HepG2 (cell line): ENCODE results near the gene PAK1IP1. TPM values are rescaled to one million over a fixed set of nuclear protein-coding genes. Genes with fewer than 3 reads are reported as not detected.

Experiments used
- ATAC-seq: fragments of 200-7000 bp; cut with Tn5 transposase; 3 replicates; pipeline ENCODE4 v1.9.1; 2020; ENCODE audit warnings: mild to moderate bottlenecking, moderate library complexity
- BruUV-seq: library from RNA; stranded (reverse); fragments of 400-500 nt; replicated peaks from 2 replicates; lab custom pipeline; 2021; lab: Mats Ljungman, UMichigan
- CTCF ChIA-PET: fragments of 300-600 bp; formaldehyde crosslinking; extraction: SDS; loops from one replicate; lab custom pipeline; 2021; ENCODE audit warnings: low total read pairs, inconsistent platforms, low intra/inter-chr PET ratio; lab: Yijun Ruan, JAX
- POLR2A ChIA-PET: fragments of 350-600 bp; sonication (Branson Sonifier 250); formaldehyde crosslinking; loops from one replicate; lab custom pipeline; 2020; ENCODE audit warnings: antibody characterized with exemption, inconsistent platforms; lab: Yijun Ruan, JAX
- DNase-seq: peaks from one replicate; pipeline ENCODE4 v3.0.0-alpha.2; 2015; ENCODE audit warnings: low spot score
- FAIRE-seq: peaks from 3 replicates; lab custom pipeline; 2011; peaks lifted over from hg19 to GRCh38; lab: Jason Lieb, UNC
- H2AFZ ChIP-seq: one replicate; pipeline ENCODE4 v1.6.1; 2011; ENCODE audit warnings: low read length, inconsistent platforms
- H3K27ac ChIP-seq: fragments of 300-600 bp; 3 replicates; pipeline ENCODE4 v1.8.0; 2011; ENCODE audit warnings: mixed run types, mild to moderate bottlenecking, mixed read lengths, low read length, inconsistent platforms; ENCODE audit not compliant: insufficient read depth; ENCODE audit errors: extremely low read length
- H3K27me3 ChIP-seq, 2 experiments: fragments of 200-600 bp in 1 of 2; 2 replicates in 1 of 2; 3 replicates in 1 of 2; pipeline versions ENCODE4 v1.6.0 to v1.8.0; 2011; ENCODE audit warnings: low read length in 2 of 2, mild to moderate bottlenecking in 2 of 2, moderate library complexity in 2 of 2, inconsistent platforms in 1 of 2; ENCODE audit not compliant: insufficient read depth in 2 of 2, control insufficient read depth in 1 of 2
- H3K36me3 ChIP-seq, 2 experiments: fragments of 200-600 bp in 1 of 2; replicated peaks in 1 of 2; 2 replicates in 1 of 2; 3 replicates in 1 of 2; pipeline versions ENCODE4 v1.5.1 to v1.8.0; 2011; ENCODE audit warnings: low read length in 2 of 2, inconsistent platforms in 1 of 2; ENCODE audit not compliant: insufficient read depth in 2 of 2, control insufficient read depth in 1 of 2
- H3K4me1 ChIP-seq: 2 replicates; pipeline ENCODE4 v1.5.1; 2012; ENCODE audit warnings: low read length, inconsistent platforms; ENCODE audit not compliant: insufficient read depth
- H3K4me2 ChIP-seq: 2 replicates; pipeline ENCODE4 v1.6.0; 2011; ENCODE audit warnings: low read depth, low read length, inconsistent platforms
- H3K4me3 ChIP-seq, 3 experiments: fragments of 200-600 bp in 1 of 3; sonication (generic), shearing (Covaris generic) in 1 of 3; replicated peaks in 1 of 3; 2 replicates each; pipeline ENCODE4 v1.5.1; 2011 to 2016; ENCODE audit warnings: low read length in 3 of 3, inconsistent platforms in 2 of 3, low read depth in 2 of 3, mild to moderate bottlenecking in 2 of 3, control low read depth in 1 of 3, mixed read lengths in 1 of 3; ENCODE audit not compliant: insufficient read depth in 1 of 3
- H3K79me2 ChIP-seq: one replicate; pipeline ENCODE4 v1.6.1; 2011; ENCODE audit warnings: low read length, inconsistent platforms; ENCODE audit not compliant: insufficient read depth
- H3K9ac ChIP-seq: 2 replicates; pipeline ENCODE4 v1.6.0; 2011; ENCODE audit warnings: mild to moderate bottlenecking, low read depth, low read length, inconsistent platforms; ENCODE audit not compliant: insufficient read depth
- H3K9me3 ChIP-seq: 2 replicates; pipeline ENCODE4 v1.5.1; 2012; ENCODE audit warnings: mild to moderate bottlenecking, low read length
- H4K20me1 ChIP-seq: 2 replicates; pipeline ENCODE4 v1.6.0; 2011; ENCODE audit warnings: inconsistent platforms, mild to moderate bottlenecking, low read length, moderate library complexity; ENCODE audit not compliant: insufficient read depth
- CEBPZ ChIP-seq: IDR thresholded peaks from 2 replicates; pipeline ENCODE4 v1.6.1; 2012; ENCODE audit warnings: low read length, improper control_type of control experiment
- CENPX ChIP-seq: sonication (generic); formaldehyde crosslinking; IDR thresholded peaks from 2 replicates; pipeline ENCODE4 v1.9.0; 2021; ENCODE audit warnings: mild to moderate bottlenecking, missing genetic modification reagents, moderate library complexity
- EHMT2 ChIP-seq: fragments of 200-600 bp; sonication (generic); IDR thresholded peaks from 2 replicates; pipeline ENCODE4 v1.7.0; 2017; ENCODE audit warnings: antibody characterized with exemption, low read depth, low read length, borderline replicate concordance
- MEF2D ChIP-seq: sonication (generic); formaldehyde crosslinking; IDR thresholded peaks from 2 replicates; pipeline ENCODE4 v1.5.1; 2020; ENCODE audit warnings: mild to moderate bottlenecking, missing genetic modification reagents
- NFYC ChIP-seq: IDR thresholded peaks from 2 replicates; pipeline ENCODE4 v1.6.1; 2016; ENCODE audit warnings: missing genetic modification reagents, missing compliant biosample characterization
- RCOR2 ChIP-seq: IDR thresholded peaks from 2 replicates; pipeline ENCODE4 v1.6.1; 2016; ENCODE audit warnings: missing biosample characterization, missing genetic modification reagents
- RFXANK ChIP-seq: IDR thresholded peaks from 2 replicates; pipeline ENCODE4 v1.6.1; 2016
- SIX4 ChIP-seq: sonication (generic); formaldehyde crosslinking; IDR thresholded peaks from 2 replicates; pipeline ENCODE4 v1.4.0; 2020; ENCODE audit warnings: missing genetic modification reagents
- ZFY ChIP-seq: sonication (generic); formaldehyde crosslinking; IDR thresholded peaks from 2 replicates; pipeline ENCODE4 v1.4.0; 2020; ENCODE audit warnings: missing genetic modification reagents
- ZNF253 ChIP-seq: sonication (generic); formaldehyde crosslinking; IDR thresholded peaks from 2 replicates; pipeline ENCODE4 v1.8.0; 2022; ENCODE audit warnings: mild to moderate bottlenecking, missing genetic modification reagents, borderline replicate concordance
- ZNF343 ChIP-seq: sonication (generic); formaldehyde crosslinking; IDR thresholded peaks from 2 replicates; pipeline ENCODE4 v1.4.0; 2020; ENCODE audit warnings: mild to moderate bottlenecking, missing genetic modification reagents
- ZNF792 ChIP-seq: IDR thresholded peaks from 2 replicates; pipeline ENCODE4 v1.6.1; 2016
- ZNF800 ChIP-seq: sonication (generic); formaldehyde crosslinking; IDR thresholded peaks from 2 replicates; pipeline ENCODE4 v1.4.0; 2020; ENCODE audit warnings: missing genetic modification reagents
- WGBS: methylation state at CpG from one replicate; pipeline ENCODE4 v1.1.6; 2017; ENCODE audit warnings: low lambda C conversion rate; 5-methylcytosine and 5-hydroxymethylcytosine counted together
- in situ Hi-C: cut with HindIII; loops from 2 replicates; pipeline ENCODE4 v1.10.0; 2017; ENCODE audit warnings: low pct_unique_long_range_greater_than_20kb; ENCODE audit not compliant: extremely low pct_ligation_motif_present
- intact Hi-C: fragments of 100-400 bp; cut with micrococcal nuclease; formaldehyde crosslinking; loops from one replicate; pipeline ENCODE4 v1.10.0; 2022; ENCODE audit not compliant: unreplicated experiment
- polyA plus RNA-seq, 8 experiments: library from polyadenylated mRNA; depleted of rRNA in 3 of 8; stranded (reverse) in 7 of 8; unstranded in 1 of 8; fragments of >200 nt; fragmentation: Illumina TruSeq in 4 of 8; extraction: Trizol in 4 of 8; gene quantifications; 2 replicates each; pipeline versions ENCODE4 v1.2.1 to v1.2.3, GENCODE V29; 2011 to 2016; ENCODE audit warnings: low read depth in 4 of 8, missing spikeins in 1 of 8, mixed read lengths in 1 of 8; ENCODE audit not compliant: insufficient read depth in 1 of 8
- total RNA-seq, 5 experiments: library from RNA; depleted of rRNA; stranded (reverse); fragments of >200 nt; fragmentation: Illumina TruSeq; extraction: Trizol; gene quantifications; 2 replicates each; pipeline ENCODE4 v1.2.3, GENCODE V29; 2016; ENCODE audit warnings: low read depth in 1 of 5
- TF ChIP-seq, protein P1 (sequence below): sonication (generic); formaldehyde crosslinking; IDR thresholded peaks from 2 replicates; pipeline ENCODE4 v1.4.0; 2020; ENCODE audit warnings: mild to moderate bottlenecking, missing genetic modification reagents

PAK1IP1 gene
- total and polyA plus RNA-seq, 2 of the 13 experiments (the other 11 are each of a cell fraction or from before 2014, with no cell fraction given) = 23.4 to 66.2 TPM

DNA sequence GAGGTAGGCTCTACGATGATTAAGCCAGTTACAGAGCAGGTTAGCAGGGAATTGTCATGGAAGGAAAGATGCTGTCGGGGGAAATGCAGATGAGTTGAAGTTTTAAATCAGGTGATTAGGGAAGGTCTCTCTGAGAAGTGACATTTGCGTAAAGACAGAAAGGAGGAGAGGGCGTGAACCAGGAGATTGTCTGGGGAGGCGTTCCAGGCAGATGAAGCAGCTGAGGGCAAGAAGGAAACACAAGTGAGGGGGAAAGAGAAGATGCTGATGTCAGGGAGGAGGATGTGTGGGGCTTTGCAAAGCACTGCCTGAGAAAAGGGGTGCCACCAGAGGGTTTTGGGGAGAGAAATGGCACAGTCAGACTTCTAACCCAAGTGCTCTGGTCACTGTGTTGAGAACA, 50.3 kb downstream of the PAK1IP1 start:
- H3K4me1 ChIP-seq = peaks cover 28% of the 10 kb centered on the region
- H3K27me3 ChIP-seq = no peaks in the 10 kb centered on the region
- in situ Hi-C loops (no loop called here), intact Hi-C loops (loop anchor here (5.0 kb wide), 1 partner anchor 238 kb away; no protein-coding TSS in a partner anchor)
- ChIA-PET CTCF (no interaction called here), POLR2A (interaction anchor here (4.4 kb wide), 1 partner anchor 24 kb away, joined by 42 read pairs; the partner anchor contains the start of gene TMEM14C)
- H4K20me1 ChIP-seq = no peaks in the 10 kb centered on the region
- 96% methylated on average over 5 of the region's 5 CpGs for WGBS
- peaks cover 24% of the 10 kb centered on the region for H3K79me2 ChIP-seq
- H3K9me3 ChIP-seq = no peaks in the 10 kb centered on the region
- H2AFZ ChIP-seq = no peak overlapping the region
- no peak for ATAC-seq
- no peak overlapping the region for H3K9ac ChIP-seq
- H3K36me3 ChIP-seq = peaks cover 5 to 9% of the 10 kb centered on the region in 2 experiments; a peak in 2 of 5 replicates
- no peak for DNase-seq
- no peak overlapping the region for H3K4me3 ChIP-seq
- FAIRE-seq = no peak
- H3K4me2 ChIP-seq = no peak overlapping the region
- no peak overlapping the region for H3K27ac ChIP-seq
- no TSS peak for BruUV-seq
- TF ChIP-seq RCOR2 (no peak), MEF2D (CRISPR knock-in tag) (no peak), ZNF800 (no peak), NFYC (CRISPR knock-in tag) (no peak), ZNF792 (no peak), EHMT2 (no peak), ZNF253 (CRISPR knock-in tag) (no peak), ZFY (no peak), CEBPZ (no peak), ZNF343 (CRISPR knock-in tag) (no peak), SIX4 (CRISPR knock-in tag) (no peak), CENPX (CRISPR knock-in tag) (no peak), RFXANK (no peak)
- TF ChIP-seq, protein P1, sequence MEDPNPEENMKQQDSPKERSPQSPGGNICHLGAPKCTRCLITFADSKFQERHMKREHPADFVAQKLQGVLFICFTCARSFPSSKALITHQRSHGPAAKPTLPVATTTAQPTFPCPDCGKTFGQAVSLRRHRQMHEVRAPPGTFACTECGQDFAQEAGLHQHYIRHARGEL (CRISPR knock-in tag) = no peak
